Parathyroid adenoma (tissue), 2 donors: Measurements from ENCODE around the gene DGUOK.

Experiments
- H2AFZ ChIP-seq: fragments of 300-600 bp; sonication (generic); one replicate; pipeline ENCODE4 v1.7.0; 2017; ENCODE audit warnings: antibody characterized with exemption, mild to moderate bottlenecking
- H3K27ac ChIP-seq: fragments of 300-600 bp; sonication (generic); one replicate; pipeline ENCODE4 v1.7.0; 2017
- H3K27me3 ChIP-seq: fragments of 300-600 bp; sonication (generic); one replicate; pipeline ENCODE4 v1.7.0; 2017; ENCODE audit warnings: low read length; ENCODE audit not compliant: control insufficient read depth, insufficient read depth
- H3K36me3 ChIP-seq: fragments of 300-600 bp; sonication (generic); one replicate; pipeline ENCODE4 v1.7.0; 2017; ENCODE audit warnings: low read length; ENCODE audit not compliant: control insufficient read depth, insufficient read depth
- H3K4me1 ChIP-seq: fragments of 300-600 bp; sonication (generic); one replicate; pipeline ENCODE4 v1.7.0; 2017; ENCODE audit warnings: control low read depth
- H3K4me2 ChIP-seq: fragments of 300-600 bp; sonication (generic); one replicate; pipeline ENCODE4 v1.7.0; 2017; ENCODE audit warnings: low read length
- H3K4me3 ChIP-seq: fragments of 300-600 bp; sonication (generic); one replicate; pipeline ENCODE4 v1.7.0; 2017; ENCODE audit warnings: low read depth, low read length
- H3K79me2 ChIP-seq: fragments of 300-600 bp; sonication (generic); one replicate; pipeline ENCODE4 v1.7.0; 2017; ENCODE audit warnings: control low read depth
- H3K9ac ChIP-seq: fragments of 300-600 bp; sonication (generic); one replicate; pipeline ENCODE4 v1.7.0; 2017; ENCODE audit warnings: mild to moderate bottlenecking
- H3K9me3 ChIP-seq: fragments of 300-600 bp; sonication (generic); one replicate; pipeline ENCODE4 v1.7.0; 2017; ENCODE audit warnings: low read length; ENCODE audit not compliant: control insufficient read depth
- CTCF ChIP-seq: fragments of 300-600 bp; sonication (generic); IDR thresholded peaks from one replicate; pipeline ENCODE4 v1.7.0; 2017; ENCODE audit warnings: antibody characterized with exemption, mild to moderate bottlenecking
- donor health status: primary hyperparathyroidism.

Gene DGUOK

GRCh38 chr2:74000666-74001065, 74.0 kb downstream of the DGUOK start:
- H3K4me3 ChIP-seq, result no peak overlapping the region
- TF ChIP-seq CTCF, result no peak
- no peak overlapping the region for H2AFZ ChIP-seq
- H3K9ac ChIP-seq, result no peak overlapping the region
- H3K4me2 ChIP-seq, result no peak overlapping the region
- H3K27me3 ChIP-seq, result no peaks in the 10 kb centered on the region
- no peaks in the 10 kb centered on the region for H3K36me3 ChIP-seq
- no peaks in the 10 kb centered on the region for H3K9me3 ChIP-seq
- peaks cover 9% of the 10 kb centered on the region for H3K4me1 ChIP-seq
- no peak overlapping the region for H3K27ac ChIP-seq
- peaks cover 18% of the 10 kb centered on the region for H3K79me2 ChIP-seq

GRCh38 chr2:74001121-74001520, 74.4 kb downstream of the DGUOK start:
- Histone ChIP-seq H3K27ac (no peak overlapping the region), H3K4me1 (peaks cover 9% of the 10 kb centered on the region), H3K4me3 (no peak overlapping the region), H3K27me3 (no peaks in the 10 kb centered on the region), H3K79me2 (peaks cover 23% of the 10 kb centered on the region), H2AFZ (no peak overlapping the region), H3K36me3 (no peaks in the 10 kb centered on the region), H3K4me2 (no peak overlapping the region), H3K9me3 (no peaks in the 10 kb centered on the region), H3K9ac (no peak overlapping the region)
- TF ChIP-seq CTCF, result no peak

GRCh38 chr2:74001781-74002504, 75.3 kb downstream of the DGUOK start:
- Histone ChIP-seq H3K27ac (no peak overlapping the region), H2AFZ (peak overlapping the region; percentile 72), H3K27me3 (no peaks in the 10 kb centered on the region), H3K4me3 (no peak overlapping the region), H3K9ac (no peak overlapping the region), H3K79me2 (peaks cover 26% of the 10 kb centered on the region), H3K4me2 (peak overlapping the region; percentile 43), H3K36me3 (no peaks in the 10 kb centered on the region), H3K4me1 (peaks cover 9% of the 10 kb centered on the region), H3K9me3 (no peaks in the 10 kb centered on the region)
- TF ChIP-seq CTCF, result no peak

GRCh38 chr2:74002505-74003421, 76.1 kb downstream of the DGUOK start:
- H3K9ac ChIP-seq, result no peak overlapping the region
- H3K27me3 ChIP-seq, result no peaks in the 10 kb centered on the region
- no peak overlapping the region for H3K27ac ChIP-seq
- peaks cover 9% of the 10 kb centered on the region for H3K4me1 ChIP-seq
- peak overlapping the region; percentile 78 for H3K4me2 ChIP-seq
- H2AFZ ChIP-seq, result peak overlapping the region; percentile 87
- H3K36me3 ChIP-seq, result no peaks in the 10 kb centered on the region
- no peaks in the 10 kb centered on the region for H3K9me3 ChIP-seq
- H3K79me2 ChIP-seq, result peaks cover 31% of the 10 kb centered on the region
- TF ChIP-seq CTCF, result peak; percentile 31
- peak overlapping the region; percentile 17 for H3K4me3 ChIP-seq
